HCT116 (cell line): Measurements from ENCODE around the gene OTUD7B.

Experiments used
- CEBPB ChIP-seq: IDR thresholded peaks from 2 replicates; pipeline ENCODE4 v1.6.1; 2012; ENCODE audit warnings: low read depth
- EZH2 ChIP-seq: fragments of 200-600 bp; sonication (generic); IDR thresholded peaks from 2 replicates; pipeline ENCODE4 v1.6.1; 2017; ENCODE audit warnings: antibody characterized with exemption, mixed run types
- EZH2phosphoT487 ChIP-seq: fragments of 200-600 bp; IDR thresholded peaks from 2 replicates; pipeline ENCODE4 v1.6.1; 2018; ENCODE audit warnings: antibody characterized with exemption, borderline replicate concordance
- JUND ChIP-seq: IDR thresholded peaks from 2 replicates; pipeline ENCODE4 v1.6.1; 2012
- POLR2AphosphoS5 ChIP-seq: IDR thresholded peaks from 2 replicates; pipeline ENCODE4 v1.6.1; 2011; ENCODE audit warnings: mild to moderate bottlenecking, low read depth, low read length, moderate library complexity
- SRF ChIP-seq: IDR thresholded peaks from 2 replicates; pipeline ENCODE4 v1.6.1; 2012; ENCODE audit warnings: low read depth
- ZNF274 ChIP-seq: fragments of 200-500 bp; sonication (Bioruptor generic); IDR thresholded peaks from 2 replicates; pipeline ENCODE4 v1.6.1; 2014; ENCODE audit warnings: mild to moderate bottlenecking, low read depth, low read length, inconsistent platforms
- TF ChIP-seq, protein P1 (sequence below), 3 experiments: fragments of 200-600 bp in 1 of 3; sonication (generic) in 1 of 3; IDR thresholded peaks in 2 of 3; conservative IDR thresholded peaks in 1 of 3; 2 replicates each; pipeline ENCODE4 v1.5.1; 2012 to 2017; ENCODE audit warnings: low read depth in 2 of 3, low read length in 2 of 3, antibody characterized with exemption in 1 of 3, borderline replicate concordance in 1 of 3, control low read depth in 1 of 3, mild to moderate bottlenecking in 1 of 3, mixed read lengths in 1 of 3, mixed run types in 1 of 3, moderate library complexity in 1 of 3; ENCODE audit not compliant: insufficient read depth in 1 of 3
- TF ChIP-seq, protein P2 (sequence below): IDR thresholded peaks from 2 replicates; pipeline ENCODE4 v1.6.1; 2012

DNA sequence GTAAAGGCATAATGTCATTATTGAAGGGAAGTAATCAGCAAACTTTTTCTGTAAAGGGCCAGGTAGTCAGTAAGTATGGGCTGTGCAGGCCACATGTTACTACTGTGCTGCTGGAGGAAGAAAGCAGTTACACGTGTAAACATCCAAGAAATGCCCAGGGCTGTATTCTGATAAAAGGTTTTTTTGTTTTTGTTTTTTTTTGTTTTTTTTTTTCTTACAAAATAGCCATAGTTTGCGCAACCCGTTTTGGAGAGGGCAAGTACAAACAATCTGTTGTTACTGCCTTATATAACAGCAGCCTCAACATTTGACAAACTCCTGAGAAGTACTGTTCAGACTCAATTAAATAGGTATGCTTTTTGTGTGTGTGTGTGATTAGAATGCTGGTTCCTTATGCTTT lies 47.2 kb downstream of the OTUD7B start:
- TF ChIP-seq ZNF274 (no peak), EZH2 (no peak), SRF (no peak), POLR2AphosphoS5 (no peak), JUND (no peak), CEBPB (no peak), EZH2phosphoT487 (no peak)
- TF ChIP-seq, protein P1, sequence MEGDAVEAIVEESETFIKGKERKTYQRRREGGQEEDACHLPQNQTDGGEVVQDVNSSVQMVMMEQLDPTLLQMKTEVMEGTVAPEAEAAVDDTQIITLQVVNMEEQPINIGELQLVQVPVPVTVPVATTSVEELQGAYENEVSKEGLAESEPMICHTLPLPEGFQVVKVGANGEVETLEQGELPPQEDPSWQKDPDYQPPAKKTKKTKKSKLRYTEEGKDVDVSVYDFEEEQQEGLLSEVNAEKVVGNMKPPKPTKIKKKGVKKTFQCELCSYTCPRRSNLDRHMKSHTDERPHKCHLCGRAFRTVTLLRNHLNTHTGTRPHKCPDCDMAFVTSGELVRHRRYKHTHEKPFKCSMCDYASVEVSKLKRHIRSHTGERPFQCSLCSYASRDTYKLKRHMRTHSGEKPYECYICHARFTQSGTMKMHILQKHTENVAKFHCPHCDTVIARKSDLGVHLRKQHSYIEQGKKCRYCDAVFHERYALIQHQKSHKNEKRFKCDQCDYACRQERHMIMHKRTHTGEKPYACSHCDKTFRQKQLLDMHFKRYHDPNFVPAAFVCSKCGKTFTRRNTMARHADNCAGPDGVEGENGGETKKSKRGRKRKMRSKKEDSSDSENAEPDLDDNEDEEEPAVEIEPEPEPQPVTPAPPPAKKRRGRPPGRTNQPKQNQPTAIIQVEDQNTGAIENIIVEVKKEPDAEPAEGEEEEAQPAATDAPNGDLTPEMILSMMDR (IDR thresholded peaks at IDR 0.05 in 2 of 3, conservative IDR thresholded peaks at IDR 0.05 in 1 of 3; ENCODE audit: borderline replicate concordance in 1 of 3, insufficient read depth in 1 of 3, low read depth in 2 of 3, low read length in 2 of 3), result no peak
- TF ChIP-seq, protein P2, sequence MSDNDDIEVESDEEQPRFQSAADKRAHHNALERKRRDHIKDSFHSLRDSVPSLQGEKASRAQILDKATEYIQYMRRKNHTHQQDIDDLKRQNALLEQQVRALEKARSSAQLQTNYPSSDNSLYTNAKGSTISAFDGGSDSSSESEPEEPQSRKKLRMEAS, result no peak
